B cell (primary cell): ENCODE data around the gene CCDC74A. TPM values are rescaled to one million over a fixed set of nuclear protein-coding genes. Genes with fewer than 3 reads are reported as not detected.

ENCODE experiments used
- ATAC-seq: fragments of 200-7000 bp; cut with Tn5 transposase; one replicate; pipeline ENCODE4 v1.10.0; 2021; ENCODE audit warnings: low read depth, mild to moderate bottlenecking, moderate number of reproducible peaks, moderate library complexity
- CTCF ChIA-PET: fragments of 350-600 bp; sonication (Branson Sonifier 250); formaldehyde crosslinking; loops from one replicate; lab custom pipeline; 2021; ENCODE audit warnings: antibody characterized with exemption, inconsistent platforms; lab: Charles Lee
- POLR2A ChIA-PET: fragments of 350-600 bp; sonication (Branson Sonifier 250); formaldehyde crosslinking; loops from one replicate; lab custom pipeline; 2021; ENCODE audit warnings: antibody characterized with exemption; lab: Charles Lee
- DNase-seq: peaks from one replicate; pipeline ENCODE4 v3.0.0; 2013
- H2AFZ ChIP-seq: 2 replicates; pipeline ENCODE4 v1.6.1; 2012; ENCODE audit warnings: mild to moderate bottlenecking, low read depth, low read length; ENCODE audit not compliant: insufficient read depth, poor library complexity, severe bottlenecking
- H3K27ac ChIP-seq, 2 donors: 1 replicate in 1 of 2; 2 replicates in 1 of 2; pipeline ENCODE4 v1.5.1; 2012 to 2013; ENCODE audit warnings: low read length in 2 of 2, mild to moderate bottlenecking in 2 of 2, moderate library complexity in 1 of 2
- H3K27me3 ChIP-seq, 4 experiments: fragments of 200-600 bp in 1 of 4; sonication (generic) in 1 of 4; replicated peaks in 1 of 4; 1 replicate in 2 of 4; 2 replicates in 2 of 4; pipeline versions ENCODE4 v1.6.1 to v1.7.0; 2013 to 2016; ENCODE audit warnings: low read length in 3 of 4, mild to moderate bottlenecking in 2 of 4, mixed read lengths in 1 of 4, moderate library complexity in 1 of 4; ENCODE audit not compliant: insufficient read depth in 4 of 4, control insufficient read depth in 3 of 4; ENCODE audit errors: control extremely low read depth in 1 of 4
- H3K36me3 ChIP-seq, 2 experiments: replicated peaks in 1 of 2; 1 replicate in 1 of 2; 2 replicates in 1 of 2; pipeline versions ENCODE4 v1.6.1 to v1.7.1; 2013; ENCODE audit warnings: low read length in 1 of 2; ENCODE audit not compliant: insufficient read depth in 2 of 2, control insufficient read depth in 1 of 2; ENCODE audit errors: control extremely low read depth in 1 of 2, extremely low read depth in 1 of 2
- H3K4me1 ChIP-seq, 2 donors: fragments of 200-600 bp in 1 of 2; sonication (generic) in 1 of 2; 1 replicate in 1 of 2; 2 replicates in 1 of 2; pipeline versions ENCODE4 v1.5.1 to v1.6.1; 2013 to 2017; ENCODE audit warnings: low read length in 2 of 2; ENCODE audit not compliant: control insufficient read depth in 2 of 2, insufficient read depth in 2 of 2
- H3K4me2 ChIP-seq: replicated peaks from 2 replicates; pipeline ENCODE3; 2012; ENCODE audit warnings: mild to moderate bottlenecking, low read depth, low read length; ENCODE audit not compliant: poor library complexity, severe bottlenecking
- H3K4me3 ChIP-seq, 5 experiments: fragments of 200-600 bp in 1 of 5; sonication (generic) in 1 of 5; 1 replicate in 3 of 5; 2 replicates in 2 of 5; pipeline versions ENCODE4 v1.5.1 to v1.7.0; 2011 to 2016; ENCODE audit warnings: low read length in 4 of 5, mild to moderate bottlenecking in 4 of 5, low read depth in 2 of 5, control low read depth in 1 of 5, moderate library complexity in 1 of 5; ENCODE audit not compliant: insufficient read depth in 1 of 5; ENCODE audit errors: control extremely low read depth in 1 of 5, extremely low read depth in 1 of 5
- H3K79me2 ChIP-seq: fragments of 200-600 bp; sonication (generic); one replicate; pipeline ENCODE4 v1.6.0; 2016; ENCODE audit warnings: low read length; ENCODE audit not compliant: control insufficient read depth, insufficient read depth
- H3K9ac ChIP-seq: fragments of 200-600 bp; sonication (generic); 2 replicates; pipeline ENCODE4 v1.6.1; 2017; ENCODE audit warnings: mild to moderate bottlenecking, low read length, moderate library complexity
- H3K9me3 ChIP-seq, 3 donors: one replicate each; pipeline versions ENCODE4 v1.6.1 to v1.7.1; 2013; ENCODE audit warnings: low read length in 2 of 3; ENCODE audit not compliant: control insufficient read depth in 2 of 3, insufficient read depth in 1 of 3; ENCODE audit errors: control extremely low read depth in 1 of 3
- H4K20me1 ChIP-seq: 2 replicates; pipeline ENCODE4 v1.6.0; 2012; ENCODE audit warnings: mild to moderate bottlenecking, low read length; ENCODE audit not compliant: insufficient read depth, control insufficient read depth, poor library complexity, severe bottlenecking
- H3K27ac Mint-ChIP-seq: one replicate; pipeline ENCODE4 v1.8.0; 2021; ENCODE audit warnings: mixed read lengths
- H3K27me3 Mint-ChIP-seq: one replicate; pipeline ENCODE4 v1.8.0; 2021; ENCODE audit warnings: mixed read lengths
- H3K4me1 Mint-ChIP-seq: one replicate; pipeline ENCODE4 v1.8.0; 2021; ENCODE audit warnings: mixed read lengths
- H3K4me3 Mint-ChIP-seq: one replicate; pipeline ENCODE4 v1.8.0; 2021; ENCODE audit warnings: mixed read lengths
- H3K9me3 Mint-ChIP-seq: one replicate; pipeline ENCODE4 v1.8.0; 2022; ENCODE audit warnings: mixed read lengths; ENCODE audit not compliant: insufficient read depth
- CTCF ChIP-seq: fragments of 200-600 bp; IDR thresholded peaks from one replicate; pipeline ENCODE4 v1.8.0; 2022; ENCODE audit warnings: antibody characterized with exemption, mild to moderate bottlenecking
- EZH2 ChIP-seq: IDR thresholded peaks from 2 replicates; pipeline ENCODE4 v1.6.1; 2012; ENCODE audit warnings: borderline replicate concordance, low read depth, mild to moderate bottlenecking, moderate library complexity, low read length; ENCODE audit not compliant: insufficient read depth, poor library complexity, severe bottlenecking
- WGBS: methylation state at CpG from one replicate; pipeline ENCODE4 v1.1.5; 2013; ENCODE audit warnings: missing lambda C conversion rate; ENCODE audit not compliant: insufficient coverage; 5-methylcytosine and 5-hydroxymethylcytosine counted together
- intact Hi-C: fragments of 100-400 bp; cut with micrococcal nuclease; formaldehyde crosslinking; loops from one replicate; pipeline ENCODE4 v1.10.0; 2022
- polyA plus RNA-seq: library from polyadenylated mRNA; depleted of rRNA; stranded (reverse); fragments of >200 nt; gene quantifications from 2 replicates; pipeline ENCODE4 v1.2.3, GENCODE V29; 2012
- total RNA-seq, 2 donors: library from RNA; stranded (reverse); fragments of 120-200 nt in 1 of 2; gene quantifications; 1 replicate in 1 of 2; 2 replicates in 1 of 2; pipeline versions ENCODE4 v1.2.3 to v1.2.4, GENCODE V29; 2013 to 2022

Gene CCDC74A
- total and polyA plus RNA-seq, 2 donors (not counting 1 experiment from before 2014, with no cell fraction given): 3.1 TPM; not detected in 1

GRCh38 chr2:131580187-131580586 is 52.5 kb downstream of the CCDC74A start:
- TF ChIP-seq CTCF (no peak), EZH2 (no peak)
- Mint-ChIP-seq H3K4me3 (no peak overlapping the region), H3K27ac (no peak overlapping the region), H3K27me3 (peaks cover 48% of the 10 kb centered on the region), H3K4me1 (peaks cover 29% of the 10 kb centered on the region), H3K9me3 (no peaks in the 10 kb centered on the region)
- peaks cover 0 to 1% (median 0%) of the 10 kb centered on the region in 3 donors for H3K9me3 ChIP-seq
- no peak overlapping the region for H3K9ac ChIP-seq
- H3K36me3 ChIP-seq: no peaks in the 10 kb centered on the region
- H2AFZ ChIP-seq: no peak overlapping the region
- peaks cover 0 to 4% (median 3%) of the 10 kb centered on the region in 4 experiments for H3K27me3 ChIP-seq
- DNase-seq: no peak
- H3K4me1 ChIP-seq: peaks cover 0 to 5% of the 10 kb centered on the region in 2 donors
- H4K20me1 ChIP-seq: no peaks in the 10 kb centered on the region
- CTCF ChIA-PET: no interaction called here
- no peak for ATAC-seq
- H3K4me3 ChIP-seq: no peak overlapping the region
- H3K4me2 ChIP-seq: no peak overlapping the region
- H3K27ac ChIP-seq: no peak overlapping the region
- intact Hi-C loops: no loop called here
- POLR2A ChIA-PET: no interaction called here
- no peaks in the 10 kb centered on the region for H3K79me2 ChIP-seq
- 96% methylated on average over 5 of the region's 7 CpGs for WGBS

Other genes with a start within 250 kb of the CCDC74A start
- not detected in 2 replicates for gene RAB6D, start 163.7 kb upstream of the CCDC74A start, total RNA-seq
- gene RAB6D, start 163.7 kb upstream of the CCDC74A start, polyA plus RNA-seq: not detected in 2 replicates
- not detected in 2 replicates for gene TUBA3D, start 51.8 kb upstream of the CCDC74A start, total RNA-seq
- not detected in 2 replicates for gene TUBA3D, start 51.8 kb upstream of the CCDC74A start, polyA plus RNA-seq
- 72.6 and 76.1 TPM in 2 replicates for gene MZT2A, start 35.5 kb upstream of the CCDC74A start, total RNA-seq
- 53.3 and 58.7 TPM in 2 replicates for gene MZT2A, start 35.5 kb upstream of the CCDC74A start, polyA plus RNA-seq